Vagina (tissue), 2 donors: ENCODE results near the gene KAZN.

ENCODE experiments used
- POLR2AphosphoS5 ChIP-seq, 2 donors: sonication (generic); formaldehyde crosslinking; IDR thresholded peaks; one replicate each; pipeline ENCODE4 v1.9.0; 2017; ENCODE audit warnings: antibody characterized with exemption in 2 of 2, mild to moderate bottlenecking in 2 of 2, low read depth in 1 of 2; ENCODE audit not compliant: insufficient read depth in 1 of 2
- TF ChIP-seq, protein P1 (sequence below), 3 experiments: fragments of 450-650 bp in 2 of 3; fragments of 200-600 bp in 1 of 3; sonication (generic) in 1 of 3; IDR thresholded peaks; one replicate each; pipeline ENCODE4 v1.5.1; 2017 to 2019; ENCODE audit warnings: antibody characterized with exemption in 3 of 3, mild to moderate bottlenecking in 2 of 3, moderate library complexity in 2 of 3

DNA sequence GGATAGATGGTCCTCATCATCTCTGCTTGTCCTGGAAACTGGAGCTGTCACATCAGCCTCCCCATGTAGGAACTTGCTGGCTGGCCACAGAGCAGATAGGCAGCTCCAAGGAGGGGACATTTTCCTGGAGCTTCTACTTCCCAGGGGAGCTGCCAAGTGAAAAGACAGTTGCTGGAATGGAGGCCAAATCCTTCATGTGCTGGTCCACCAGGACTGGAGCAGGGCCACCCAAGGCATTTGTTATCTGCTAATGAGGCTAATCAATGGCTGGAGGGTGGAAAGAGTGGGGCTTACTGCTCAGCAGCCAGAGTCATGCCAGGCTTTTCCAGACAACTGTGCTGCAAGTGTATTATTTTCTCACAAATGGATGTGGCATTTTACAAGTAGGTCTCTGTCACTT is 22.5 kb downstream of the KAZN start:
- TF ChIP-seq, protein P1, sequence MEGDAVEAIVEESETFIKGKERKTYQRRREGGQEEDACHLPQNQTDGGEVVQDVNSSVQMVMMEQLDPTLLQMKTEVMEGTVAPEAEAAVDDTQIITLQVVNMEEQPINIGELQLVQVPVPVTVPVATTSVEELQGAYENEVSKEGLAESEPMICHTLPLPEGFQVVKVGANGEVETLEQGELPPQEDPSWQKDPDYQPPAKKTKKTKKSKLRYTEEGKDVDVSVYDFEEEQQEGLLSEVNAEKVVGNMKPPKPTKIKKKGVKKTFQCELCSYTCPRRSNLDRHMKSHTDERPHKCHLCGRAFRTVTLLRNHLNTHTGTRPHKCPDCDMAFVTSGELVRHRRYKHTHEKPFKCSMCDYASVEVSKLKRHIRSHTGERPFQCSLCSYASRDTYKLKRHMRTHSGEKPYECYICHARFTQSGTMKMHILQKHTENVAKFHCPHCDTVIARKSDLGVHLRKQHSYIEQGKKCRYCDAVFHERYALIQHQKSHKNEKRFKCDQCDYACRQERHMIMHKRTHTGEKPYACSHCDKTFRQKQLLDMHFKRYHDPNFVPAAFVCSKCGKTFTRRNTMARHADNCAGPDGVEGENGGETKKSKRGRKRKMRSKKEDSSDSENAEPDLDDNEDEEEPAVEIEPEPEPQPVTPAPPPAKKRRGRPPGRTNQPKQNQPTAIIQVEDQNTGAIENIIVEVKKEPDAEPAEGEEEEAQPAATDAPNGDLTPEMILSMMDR (IDR thresholded peaks at IDR 0.05): no peak
- no peak for TF ChIP-seq POLR2AphosphoS5 (IDR thresholded peaks at IDR 0.05; ENCODE audit: insufficient read depth in 1 of 2, low read depth in 1 of 2)
